Suprapubic skin (tissue), 4 donors: ENCODE results near the gene RHBDL3.

Experiments used
- EP300 ChIP-seq: sonication (generic); formaldehyde crosslinking; IDR thresholded peaks from one replicate; pipeline ENCODE4 v1.6.1; 2017; ENCODE audit warnings: antibody characterized with exemption
- POLR2A ChIP-seq, 2 donors: fragments of 450-650 bp; IDR thresholded peaks; one replicate each; pipeline ENCODE4 v1.6.1; 2017; ENCODE audit warnings: antibody characterized with exemption in 2 of 2, mild to moderate bottlenecking in 2 of 2, moderate library complexity in 2 of 2
- POLR2AphosphoS5 ChIP-seq, 3 donors: sonication (generic); formaldehyde crosslinking; IDR thresholded peaks; one replicate each; pipeline ENCODE4 v1.6.1; 2017; ENCODE audit warnings: antibody characterized with exemption in 3 of 3
- TF ChIP-seq, protein P1 (sequence below), 2 donors: fragments of 200-600 bp in 1 of 2; fragments of 450-650 bp in 1 of 2; sonication (generic) in 1 of 2; IDR thresholded peaks; one replicate each; pipeline ENCODE4 v1.5.1; 2016 to 2019; ENCODE audit warnings: antibody characterized with exemption in 2 of 2, mild to moderate bottlenecking in 1 of 2, moderate library complexity in 1 of 2

GRCh38 chr17:32289471-32290070 lies 23.9 kb downstream of the RHBDL3 start:
- TF ChIP-seq, protein P1, sequence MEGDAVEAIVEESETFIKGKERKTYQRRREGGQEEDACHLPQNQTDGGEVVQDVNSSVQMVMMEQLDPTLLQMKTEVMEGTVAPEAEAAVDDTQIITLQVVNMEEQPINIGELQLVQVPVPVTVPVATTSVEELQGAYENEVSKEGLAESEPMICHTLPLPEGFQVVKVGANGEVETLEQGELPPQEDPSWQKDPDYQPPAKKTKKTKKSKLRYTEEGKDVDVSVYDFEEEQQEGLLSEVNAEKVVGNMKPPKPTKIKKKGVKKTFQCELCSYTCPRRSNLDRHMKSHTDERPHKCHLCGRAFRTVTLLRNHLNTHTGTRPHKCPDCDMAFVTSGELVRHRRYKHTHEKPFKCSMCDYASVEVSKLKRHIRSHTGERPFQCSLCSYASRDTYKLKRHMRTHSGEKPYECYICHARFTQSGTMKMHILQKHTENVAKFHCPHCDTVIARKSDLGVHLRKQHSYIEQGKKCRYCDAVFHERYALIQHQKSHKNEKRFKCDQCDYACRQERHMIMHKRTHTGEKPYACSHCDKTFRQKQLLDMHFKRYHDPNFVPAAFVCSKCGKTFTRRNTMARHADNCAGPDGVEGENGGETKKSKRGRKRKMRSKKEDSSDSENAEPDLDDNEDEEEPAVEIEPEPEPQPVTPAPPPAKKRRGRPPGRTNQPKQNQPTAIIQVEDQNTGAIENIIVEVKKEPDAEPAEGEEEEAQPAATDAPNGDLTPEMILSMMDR (IDR thresholded peaks at IDR 0.05) = no peak
- TF ChIP-seq POLR2A (IDR thresholded peaks at IDR 0.05) (no peak), POLR2AphosphoS5 (IDR thresholded peaks at IDR 0.05) (no peak), EP300 (no peak)
